Psoas muscle (tissue), 8 donors: Measurements from ENCODE around the gene CDH11. TPM values are rescaled to one million over a fixed set of nuclear protein-coding genes. Genes with fewer than 3 reads are reported as not detected.

Source experiments
- ATAC-seq, 4 donors: fragments of 200-7000 bp; cut with Tn5 transposase; one replicate each; pipeline ENCODE4 v1.9.1; 2020; ENCODE audit warnings: moderate library complexity in 3 of 4, mild to moderate bottlenecking in 2 of 4
- DNase-seq, 2 donors: peaks; one replicate each; pipeline ENCODE4 v3.0.0-alpha.2; 2020
- H3K27ac ChIP-seq: fragments of 200-600 bp; one replicate; pipeline ENCODE4 v1.8.0; 2022
- H3K27me3 ChIP-seq, 3 donors: fragments of 200-600 bp in 1 of 3; one replicate each; pipeline versions ENCODE4 v1.6.1 to v1.8.0; 2013 to 2022; ENCODE audit warnings: low read length in 2 of 3, mild to moderate bottlenecking in 2 of 3, moderate library complexity in 1 of 3; ENCODE audit not compliant: insufficient read depth in 3 of 3
- H3K36me3 ChIP-seq, 2 donors: fragments of 200-600 bp in 1 of 2; one replicate each; pipeline versions ENCODE4 v1.6.1 to v1.8.0; 2013 to 2022; ENCODE audit warnings: low read depth in 1 of 2, mild to moderate bottlenecking in 1 of 2, moderate library complexity in 1 of 2; ENCODE audit not compliant: insufficient read depth in 1 of 2
- H3K4me1 ChIP-seq: fragments of 200-600 bp; one replicate; pipeline ENCODE4 v1.8.0; 2022
- H3K4me3 ChIP-seq: fragments of 200-600 bp; one replicate; pipeline ENCODE4 v1.8.0; 2022; ENCODE audit warnings: mild to moderate bottlenecking
- H3K9me3 ChIP-seq: fragments of 200-600 bp; one replicate; pipeline ENCODE4 v1.8.0; 2022
- WGBS, 3 donors: extraction: QIAGEN DNeasy Blood & Tissue Kit; methylation state at CpG; one replicate each; pipeline versions ENCODE4 v1.1.6 to v1.1.7; 2013; 5-methylcytosine and 5-hydroxymethylcytosine counted together
- intact Hi-C, 2 donors: fragments of 100-400 bp; cut with DNase I; formaldehyde crosslinking; loops; one replicate each; pipeline versions ENCODE4 v1.11.0 to v1.14.2; 2022
- polyA plus RNA-seq, 3 donors: library from polyadenylated mRNA; stranded (reverse); fragments of 200-250 nt; gene quantifications; one replicate each; pipeline ENCODE4 v1.2.3, GENCODE V29; 2013
- total RNA-seq, 4 donors: library from RNA; stranded (reverse); fragmentation: NEBNext Ultra II Directional in 2 of 4; extraction: Animal tissue kit (Norgen Biotek cat#: 25700) in 2 of 4; gene quantifications; one replicate each; pipeline versions ENCODE4 v1.2.1 to v1.2.4, GENCODE V29; 2021 to 2023
- TF ChIP-seq, protein P1 (sequence below): fragments of 200-600 bp; IDR thresholded peaks from one replicate; pipeline ENCODE4 v1.8.0; 2022; ENCODE audit warnings: antibody characterized with exemption
- donor health status: healthy with polysubstance abuse.
- donor health status: DM: no; HTN: no; CAD: no; lungs with moderate emphysema.
- donor health status: Bipolar disorder and iron deficiency.
- donor health status: healthy.
- donor health status: DM: yes; HTN: yes; CAD: no.
- donor health status: DM: no; HTN: no; CAD: no.
- donor health status: DM: no; HTN: no; CAD: no.
- donor health status: DM: yes; HTN: yes; CAD: no.

Gene CDH11
- total and polyA plus RNA-seq, 7 donors, result 0.33 to 16.8 (median 3.2) TPM

DNA sequence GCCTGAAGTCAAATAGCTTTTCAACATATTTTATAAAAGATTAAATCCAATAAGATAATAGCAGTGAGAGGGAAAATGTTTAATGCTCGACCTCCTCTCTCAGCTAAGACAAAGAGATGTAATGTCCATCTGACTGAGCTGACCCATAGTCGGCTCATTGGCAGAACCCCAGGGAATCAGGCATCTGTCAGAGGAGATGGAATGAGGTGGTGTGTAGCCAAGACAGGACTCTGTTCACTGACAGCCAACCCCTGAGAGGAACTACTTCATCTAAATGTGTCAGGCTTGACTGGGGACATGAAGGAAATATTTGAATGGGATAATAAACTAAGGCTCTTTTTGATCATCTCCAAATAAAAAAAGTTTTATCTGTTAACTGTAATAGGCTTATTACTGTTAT, 188.0 kb downstream of the CDH11 start:
- no peak for DNase-seq
- no peaks in the 10 kb centered on the region for H3K27me3 ChIP-seq

DNA sequence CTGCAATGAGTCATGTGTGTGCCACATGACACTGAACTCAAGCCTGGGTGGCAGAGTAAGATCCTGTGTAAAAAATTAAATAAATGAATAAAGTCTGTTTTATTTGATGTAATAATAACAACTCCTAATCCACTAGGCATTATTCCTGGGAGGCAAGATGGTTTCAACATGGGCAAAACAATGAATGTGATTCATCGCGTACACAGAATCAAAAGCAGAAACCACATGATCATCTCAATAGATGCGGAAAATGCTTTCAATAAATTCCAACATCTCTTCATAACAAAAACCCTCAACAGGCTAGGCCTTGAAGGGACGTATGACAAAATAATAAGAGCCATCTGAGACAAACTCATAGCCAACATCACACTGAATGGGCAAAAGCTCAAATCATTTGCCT, 195.4 kb downstream of the CDH11 start:
- Histone ChIP-seq H3K27ac (no peak overlapping the region), H3K4me3 (no peak overlapping the region), H3K27me3 (peaks cover 0 to 3% (median 0%) of the 10 kb centered on the region in 3 donors), H3K9me3 (peaks cover 20% of the 10 kb centered on the region), H3K4me1 (no peaks in the 10 kb centered on the region), H3K36me3 (no peaks in the 10 kb centered on the region)
- intact Hi-C loops, result no loop called here
- DNase-seq (no peak), ATAC-seq (no peak)
- TF ChIP-seq, protein P1, sequence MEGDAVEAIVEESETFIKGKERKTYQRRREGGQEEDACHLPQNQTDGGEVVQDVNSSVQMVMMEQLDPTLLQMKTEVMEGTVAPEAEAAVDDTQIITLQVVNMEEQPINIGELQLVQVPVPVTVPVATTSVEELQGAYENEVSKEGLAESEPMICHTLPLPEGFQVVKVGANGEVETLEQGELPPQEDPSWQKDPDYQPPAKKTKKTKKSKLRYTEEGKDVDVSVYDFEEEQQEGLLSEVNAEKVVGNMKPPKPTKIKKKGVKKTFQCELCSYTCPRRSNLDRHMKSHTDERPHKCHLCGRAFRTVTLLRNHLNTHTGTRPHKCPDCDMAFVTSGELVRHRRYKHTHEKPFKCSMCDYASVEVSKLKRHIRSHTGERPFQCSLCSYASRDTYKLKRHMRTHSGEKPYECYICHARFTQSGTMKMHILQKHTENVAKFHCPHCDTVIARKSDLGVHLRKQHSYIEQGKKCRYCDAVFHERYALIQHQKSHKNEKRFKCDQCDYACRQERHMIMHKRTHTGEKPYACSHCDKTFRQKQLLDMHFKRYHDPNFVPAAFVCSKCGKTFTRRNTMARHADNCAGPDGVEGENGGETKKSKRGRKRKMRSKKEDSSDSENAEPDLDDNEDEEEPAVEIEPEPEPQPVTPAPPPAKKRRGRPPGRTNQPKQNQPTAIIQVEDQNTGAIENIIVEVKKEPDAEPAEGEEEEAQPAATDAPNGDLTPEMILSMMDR, result no peak
- 84 to 96% (median 94%) methylated on average over 4 of the region's 4 CpGs for WGBS, 3 donors

More for the DNA sequence above, 188.0 kb downstream of the CDH11 start:
- Histone ChIP-seq H3K27ac (no peak overlapping the region), H3K4me1 (no peaks in the 10 kb centered on the region), H3K9me3 (no peaks in the 10 kb centered on the region), H3K4me3 (no peak overlapping the region), H3K36me3 (no peaks in the 10 kb centered on the region)
- ATAC-seq, result peak; percentile 52 to 77 (median 61)
- intact Hi-C loops, result no loop called here
- TF ChIP-seq, protein P1, result no peak
- WGBS, 3 donors, result 6 to 13% (median 12%) methylated on average over 2 of the region's 2 CpGs

GRCh38 chr16:64925166-64925565, 196.7 kb downstream of the CDH11 start:
- Histone ChIP-seq H3K36me3 (no peaks in the 10 kb centered on the region), H3K4me3 (no peak overlapping the region), H3K27me3 (peaks cover 0 to 3% (median 0%) of the 10 kb centered on the region in 3 donors), H3K4me1 (no peaks in the 10 kb centered on the region), H3K27ac (no peak overlapping the region), H3K9me3 (peaks cover 20% of the 10 kb centered on the region)
- TF ChIP-seq, protein P1, result no peak
- DNase-seq (no peak), ATAC-seq (no peak)
- intact Hi-C loops, result no loop called here

- Histone ChIP-seq H3K36me3 (no peaks in the 10 kb centered on the region), H3K27me3 (peaks cover 0 to 3% (median 0%) of the 10 kb centered on the region in 3 donors), H3K27ac (no peak overlapping the region), H3K4me1 (no peaks in the 10 kb centered on the region), H3K4me3 (no peak overlapping the region), H3K9me3 (peaks cover 20% of the 10 kb centered on the region)
- DNase-seq (no peak), ATAC-seq (no peak)
- WGBS, 3 donors, result 68 to 94% (median 89%) methylated on average over 2 of the region's 2 CpGs
- intact Hi-C loops, result no loop called here
- TF ChIP-seq, protein P1, result no peak
Measured at GRCh38 chr16:64924086-64924485, 197.8 kb downstream of the CDH11 start.

DNA sequence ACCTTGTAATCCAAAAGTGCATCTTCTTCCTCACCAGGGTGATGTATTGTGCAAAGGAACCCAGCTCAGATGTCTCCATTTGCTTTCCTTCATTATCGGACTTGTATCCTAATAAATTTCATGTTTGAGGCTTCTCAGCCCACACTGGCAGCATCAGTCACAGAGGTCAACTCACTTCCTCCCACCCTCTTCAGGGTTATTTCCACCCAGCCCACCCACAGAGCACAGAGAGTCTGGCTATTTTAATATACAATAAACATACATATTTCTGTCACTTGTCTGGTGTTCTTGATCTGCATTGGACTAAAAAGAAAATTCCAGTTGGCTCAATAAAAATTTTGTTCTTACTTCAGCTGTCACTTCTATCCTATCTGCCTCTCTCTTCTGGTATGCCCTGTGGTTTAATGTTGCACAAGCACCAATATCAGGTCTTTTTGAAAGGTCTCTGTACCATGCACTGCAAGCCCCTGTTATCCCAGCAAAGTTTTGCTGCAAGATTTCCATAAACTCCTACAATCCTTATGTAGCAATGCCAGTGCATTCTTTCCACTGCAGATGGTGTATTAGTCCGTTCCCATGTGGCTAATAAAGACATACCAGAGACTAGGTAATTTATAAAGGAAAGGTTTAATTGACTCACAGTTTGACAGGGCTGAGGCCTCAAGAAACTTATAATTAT, 201.8 kb downstream of the CDH11 start:
- Histone ChIP-seq H3K9me3 (no peaks in the 10 kb centered on the region), H3K27me3 (peaks cover 0 to 3% (median 0%) of the 10 kb centered on the region in 3 donors), H3K36me3 (no peaks in the 10 kb centered on the region), H3K27ac (no peak overlapping the region), H3K4me1 (no peaks in the 10 kb centered on the region), H3K4me3 (no peak overlapping the region)
- intact Hi-C loops, result no loop called here
- TF ChIP-seq, protein P1, result no peak
- ATAC-seq (no peak), DNase-seq (no peak)
- WGBS, 3 donors, result 51 to 70% (median 62%) methylated on average over 2 of the region's 2 CpGs
